NCI-H146 (cell line): Measurements from ENCODE around the gene TOMM7.
"Not testable (repeated sequence)": the region's sequence is repeated elsewhere in the genome, so short reads cannot be mapped to it uniquely, and the experiment has no call there.

Experiments used
- DNase-seq: peaks from one replicate; lab custom pipeline; 2025; lab: John Stamatoyannopoulos, UW

Gene TOMM7

GRCh38 chr7:22821702-22822485 is 755 bp downstream of the TOMM7 start:
- DNase-seq, result no peak

GRCh38 chr7:22819476-22819875 is 3.2 kb downstream of the TOMM7 start:
- DNase-seq, result no peak

- DNase-seq, result no peak
Measured at GRCh38 chr7:22814261-22815208, 8.1 kb downstream of the TOMM7 start.

GRCh38 chr7:22812353-22812752 is 10.3 kb downstream of the TOMM7 start:
- no peak for DNase-seq

GRCh38 chr7:22811746-22812280 is 10.8 kb downstream of the TOMM7 start:
- no peak for DNase-seq

GRCh38 chr7:22810843-22811242 is 11.8 kb downstream of the TOMM7 start:
- no peak for DNase-seq

GRCh38 chr7:22809902-22810642 is 12.6 kb downstream of the TOMM7 start:
- no peak for DNase-seq

GRCh38 chr7:22808140-22808539 is 14.5 kb downstream of the TOMM7 start:
- DNase-seq, result no peak

GRCh38 chr7:22806752-22807151 is 15.9 kb downstream of the TOMM7 start:
- DNase-seq, result no peak

GRCh38 chr7:22805227-22805626 is 17.4 kb downstream of the TOMM7 start:
- no peak for DNase-seq

- DNase-seq, result not testable (repeated sequence)
Measured at GRCh38 chr7:22802831-22803230, 19.8 kb downstream of the TOMM7 start.

- peak; percentile 13 for DNase-seq
Measured at GRCh38 chr7:22802426-22802825, 20.2 kb downstream of the TOMM7 start.

GRCh38 chr7:22801912-22802311 is 20.7 kb downstream of the TOMM7 start:
- no peak for DNase-seq

GRCh38 chr7:22799633-22800032 is 23.0 kb downstream of the TOMM7 start:
- no peak for DNase-seq

GRCh38 chr7:22793593-22794462 is 28.8 kb downstream of the TOMM7 start:
- no peak for DNase-seq

- DNase-seq, result no peak
Measured at GRCh38 chr7:22791204-22792158, 31.2 kb downstream of the TOMM7 start.

- DNase-seq, result not testable (repeated sequence)
Measured at GRCh38 chr7:22790640-22791039, 32.0 kb downstream of the TOMM7 start.

- no peak for DNase-seq
Measured at GRCh38 chr7:22787951-22788350, 34.7 kb downstream of the TOMM7 start.

- DNase-seq, result peak; percentile 94
Measured at GRCh38 chr7:22786290-22786932, 36.2 kb downstream of the TOMM7 start.
